HEK293T (cell line): ENCODE results near the gene LRP8.

Source experiments
- CTCF ChIA-PET: fragments of 350-600 bp; formaldehyde crosslinking; extraction: SDS; loops from one replicate; lab custom pipeline; 2021; ENCODE audit warnings: antibody characterized with exemption, inconsistent platforms; lab: Yijun Ruan, JAX
- POLR2A ChIA-PET: fragments of 350-600 bp; formaldehyde crosslinking; extraction: SDS; loops from one replicate; lab custom pipeline; 2020; ENCODE audit warnings: antibody characterized with exemption, inconsistent platforms; lab: Yijun Ruan, JAX
- DNase-seq: peaks from one replicate; pipeline ENCODE4 v3.0.0; 2012; ENCODE audit warnings: mixed read lengths; ENCODE audit errors: extremely low spot score
- ARNT ChIP-seq: fragments of 450-650 bp; IDR thresholded peaks from 2 replicates; pipeline ENCODE4 v1.6.1; 2017; ENCODE audit warnings: mild to moderate bottlenecking
- BHLHE40 ChIP-seq: fragments of 450-650 bp; IDR thresholded peaks from 2 replicates; pipeline ENCODE4 v1.6.1; 2016; ENCODE audit warnings: mild to moderate bottlenecking, moderate library complexity, borderline replicate concordance
- CTBP1 ChIP-seq: fragments of 450-650 bp; IDR thresholded peaks from 2 replicates; pipeline ENCODE4 v1.6.1; 2016; ENCODE audit warnings: borderline replicate concordance
- ELF4 ChIP-seq: fragments of 450-650 bp; IDR thresholded peaks from 2 replicates; pipeline ENCODE4 v1.6.1; 2017; ENCODE audit warnings: antibody characterized with exemption
- FOXA1 ChIP-seq: fragments of 450-650 bp; IDR thresholded peaks from 2 replicates; pipeline ENCODE4 v1.6.1; 2016; ENCODE audit warnings: mild to moderate bottlenecking
- FOXK2 ChIP-seq: fragments of 450-650 bp; IDR thresholded peaks from 2 replicates; pipeline ENCODE4 v1.6.1; 2016; ENCODE audit warnings: mild to moderate bottlenecking
- FOXM1 ChIP-seq: fragments of 450-650 bp; IDR thresholded peaks from 2 replicates; pipeline ENCODE4 v1.6.1; 2017; ENCODE audit warnings: mild to moderate bottlenecking, borderline replicate concordance
- HDGF ChIP-seq: fragments of 450-650 bp; IDR thresholded peaks from 2 replicates; pipeline ENCODE4 v1.6.1; 2017; ENCODE audit warnings: antibody characterized with exemption, borderline replicate concordance
- L3MBTL2 ChIP-seq: fragments of 450-650 bp; conservative IDR thresholded peaks from 2 replicates; pipeline ENCODE4 v1.6.1; 2016; ENCODE audit warnings: mild to moderate bottlenecking
- LEF1 ChIP-seq: fragments of 450-650 bp; IDR thresholded peaks from 2 replicates; pipeline ENCODE4 v1.6.1; 2017; ENCODE audit warnings: mild to moderate bottlenecking, borderline replicate concordance
- NFRKB ChIP-seq: fragments of 450-650 bp; IDR thresholded peaks from 2 replicates; pipeline ENCODE4 v1.6.1; 2016; ENCODE audit warnings: mild to moderate bottlenecking, moderate library complexity
- PKNOX1 ChIP-seq: fragments of 450-650 bp; IDR thresholded peaks from 2 replicates; pipeline ENCODE4 v1.6.1; 2016
- SP1 ChIP-seq: fragments of 450-650 bp; IDR thresholded peaks from 2 replicates; pipeline ENCODE4 v1.6.1; 2017
- SUZ12 ChIP-seq: fragments of 450-650 bp; IDR thresholded peaks from 2 replicates; pipeline ENCODE4 v1.6.1; 2016; ENCODE audit warnings: mild to moderate bottlenecking
- TARDBP ChIP-seq: fragments of 450-650 bp; IDR thresholded peaks from 2 replicates; pipeline ENCODE4 v1.6.1; 2016
- ZNF384 ChIP-seq: fragments of 450-650 bp; IDR thresholded peaks from 2 replicates; pipeline ENCODE4 v1.6.1; 2016

LRP8 gene

GRCh38 chr1:53315456-53316423, 12.1 kb downstream of the LRP8 start:
- POLR2A ChIA-PET: interaction anchor here (0.8 to 1.2 kb wide), 2 partner anchors 9 to 11 kb away, joined by 3 read pairs; no protein-coding TSS in a partner anchor
- no peak for TF ChIP-seq LEF1
- no peak for TF ChIP-seq NFRKB
- no peak for TF ChIP-seq L3MBTL2
- no peak for TF ChIP-seq ARNT
- TF ChIP-seq HDGF: no peak
- TF ChIP-seq TARDBP: no peak
- TF ChIP-seq SP1: no peak
- TF ChIP-seq FOXM1: no peak
- no peak for TF ChIP-seq CTBP1
- TF ChIP-seq FOXK2: no peak
- no peak for TF ChIP-seq BHLHE40
- DNase-seq: peak; percentile 38
- CTCF ChIA-PET: interaction anchor here (0.6 kb wide), 1 partner anchor 600 kb away, joined by 7 read pairs; no protein-coding TSS in a partner anchor

- TF ChIP-seq PKNOX1: no peak
- no peak for TF ChIP-seq TARDBP
- no peak for TF ChIP-seq NFRKB
- TF ChIP-seq SUZ12: no peak
- POLR2A ChIA-PET: no interaction called here
- CTCF ChIA-PET: no interaction called here
- no peak for DNase-seq
Observed at GRCh38 chr1:53315046-53315445, 12.8 kb downstream of the LRP8 start.

GRCh38 chr1:53314606-53315005, 13.3 kb downstream of the LRP8 start:
- no peak for DNase-seq
- no peak for TF ChIP-seq ELF4
- no peak for TF ChIP-seq HDGF
- TF ChIP-seq TARDBP: no peak
- no peak for TF ChIP-seq FOXK2
- no peak for TF ChIP-seq SUZ12
- TF ChIP-seq PKNOX1: no peak
- no peak for TF ChIP-seq BHLHE40
- no peak for TF ChIP-seq LEF1
- ChIA-PET POLR2A (no interaction called here), CTCF (no interaction called here)

- ChIA-PET POLR2A (no interaction called here), CTCF (no interaction called here)
- no peak for DNase-seq
Observed at GRCh38 chr1:53314096-53314495, 13.8 kb downstream of the LRP8 start.

GRCh38 chr1:53313556-53313955, 14.3 kb downstream of the LRP8 start:
- CTCF ChIA-PET: no interaction called here
- TF ChIP-seq CTBP1 (no peak), ZNF384 (no peak), L3MBTL2 (no peak), TARDBP (no peak), HDGF (no peak), SP1 (no peak), SUZ12 (no peak), LEF1 (no peak), NFRKB (no peak), PKNOX1 (no peak)
- DNase-seq: no peak
- POLR2A ChIA-PET: no interaction called here

More at GRCh38 chr1:53314096-53314495, 13.8 kb downstream of the LRP8 start:
- no peak for TF ChIP-seq L3MBTL2
- TF ChIP-seq TARDBP: no peak
- no peak for TF ChIP-seq FOXA1
- no peak for TF ChIP-seq NFRKB
- no peak for TF ChIP-seq ARNT
- no peak for TF ChIP-seq ZNF384
- no peak for TF ChIP-seq FOXM1
- TF ChIP-seq HDGF: no peak
- TF ChIP-seq CTBP1: no peak
- TF ChIP-seq BHLHE40: no peak
- TF ChIP-seq LEF1: no peak
- TF ChIP-seq SP1: no peak
- no peak for TF ChIP-seq PKNOX1
- no peak for TF ChIP-seq SUZ12
- no peak for TF ChIP-seq FOXK2
- TF ChIP-seq ELF4: no peak
